GM12878 (cell line): Measurements from ENCODE around the gene KIF23. TPM values are rescaled to one million over a fixed set of nuclear protein-coding genes. Genes with fewer than 3 reads are reported as not detected.
A peak's percentile ranks its signal among the peaks of the same experiment; 100 is the strongest.

Experiments
- ATAC-seq: fragments of 200-7000 bp; cut with Tn5 transposase; 3 replicates; pipeline ENCODE4 v1.9.1; 2020; ENCODE audit warnings: mild to moderate bottlenecking, moderate library complexity
- BruUV-seq: library from RNA; stranded (reverse); fragments of 400-500 nt; replicated peaks from 2 replicates; lab custom pipeline; 2021; lab: Mats Ljungman, UMichigan
- CTCF ChIA-PET: fragments of 300-600 bp; sonication (Branson Sonifier 250); formaldehyde crosslinking; extraction: SDS; loops from one replicate; lab custom pipeline; 2021; ENCODE audit warnings: inconsistent platforms; lab: Yijun Ruan, JAX
- POLR2A ChIA-PET: fragments of 350-600 bp; formaldehyde crosslinking; extraction: SDS; loops from one replicate; lab custom pipeline; 2021; ENCODE audit warnings: inconsistent platforms; lab: Charles Lee
- RAD21 ChIA-PET: fragments of 300-600 bp; sonication (Branson Sonifier 250); formaldehyde crosslinking; loops from one replicate; lab custom pipeline; 2023; ENCODE audit warnings: antibody characterized with exemption; ENCODE audit not compliant: unreplicated experiment; lab: Charles Lee
- SMC1A ChIA-PET: fragments of 300-600 bp; sonication (Branson Sonifier 250); formaldehyde crosslinking; loops from one replicate; lab custom pipeline; 2023; ENCODE audit not compliant: unreplicated experiment, uncharacterized antibody; lab: Charles Lee
- DNase-seq: peaks from one replicate; pipeline ENCODE4 v3.0.0-alpha.2; 2011; ENCODE audit warnings: low read depth, low spot score
- FAIRE-seq: peaks from 3 replicates; lab custom pipeline; 2011; peaks lifted over from hg19 to GRCh38; lab: Jason Lieb, UNC
- H2AFZ ChIP-seq: 2 replicates; pipeline ENCODE4 v1.6.0; 2011; ENCODE audit warnings: low read depth, low read length, control low read depth; ENCODE audit not compliant: control insufficient read depth
- H3K27ac ChIP-seq: 2 replicates; pipeline ENCODE4 v1.5.1; 2011; ENCODE audit warnings: control low read depth; ENCODE audit not compliant: control insufficient read depth, insufficient read depth
- H3K27me3 ChIP-seq, 2 experiments: replicated peaks in 1 of 2; 2 replicates each; pipeline versions ENCODE4 v1.6.0 to v1.6.1; 2011; ENCODE audit warnings: low read length in 1 of 2; ENCODE audit not compliant: control insufficient read depth in 2 of 2, insufficient read depth in 2 of 2
- H3K36me3 ChIP-seq, 2 experiments: 2 replicates each; pipeline ENCODE4 v1.5.1; 2011; ENCODE audit warnings: low read length in 1 of 2; ENCODE audit not compliant: control insufficient read depth in 2 of 2, insufficient read depth in 2 of 2
- H3K4me1 ChIP-seq: 2 replicates; pipeline ENCODE4 v1.6.1; 2011; ENCODE audit warnings: mild to moderate bottlenecking, low read length, moderate library complexity, mixed read lengths; ENCODE audit not compliant: control insufficient read depth, insufficient read depth
- H3K4me2 ChIP-seq: 2 replicates; pipeline ENCODE4 v1.6.0; 2011; ENCODE audit warnings: control low read depth; ENCODE audit not compliant: control insufficient read depth, insufficient read depth
- H3K4me3 ChIP-seq: fragments of 200-600 bp; sonication (generic); 2 replicates; pipeline ENCODE4 v1.5.1; 2016
- H3K79me2 ChIP-seq: 2 replicates; pipeline ENCODE4 v1.6.0; 2011; ENCODE audit warnings: low read length; ENCODE audit not compliant: control insufficient read depth, insufficient read depth
- H3K9ac ChIP-seq: 2 replicates; pipeline ENCODE4 v1.8.0; 2011; ENCODE audit warnings: low read length, control low read depth, mixed read lengths; ENCODE audit not compliant: control insufficient read depth, insufficient read depth
- H3K9me3 ChIP-seq: replicated peaks from 3 replicates; pipeline ENCODE4 v1.5.1; 2011; ENCODE audit warnings: mild to moderate bottlenecking, low read length; ENCODE audit not compliant: control insufficient read depth, insufficient read depth
- H4K20me1 ChIP-seq: 2 replicates; pipeline ENCODE4 v1.6.0; 2011; ENCODE audit not compliant: control insufficient read depth, insufficient read depth
- ATF2 ChIP-seq: IDR thresholded peaks from 2 replicates; pipeline ENCODE4 v1.6.1; 2012; ENCODE audit warnings: low read length, inconsistent platforms
- BCLAF1 ChIP-seq: fragments of 450-650 bp; IDR thresholded peaks from 2 replicates; pipeline ENCODE4 v1.6.1; 2017; ENCODE audit warnings: antibody characterized with exemption, mild to moderate bottlenecking, moderate library complexity
- CHD1 ChIP-seq: IDR thresholded peaks from 2 replicates; pipeline ENCODE4 v1.6.1; 2012; ENCODE audit warnings: low read depth, low read length, improper control_type of control experiment
- EP300 ChIP-seq, 2 experiments: fragments of 150-350 bp in 1 of 2; IDR thresholded peaks; 2 replicates each; pipeline ENCODE4 v1.6.1; 2011 to 2012; ENCODE audit warnings: low read depth in 2 of 2, low read length in 2 of 2, borderline replicate concordance in 1 of 2, improper control_type of control experiment in 1 of 2, inconsistent platforms in 1 of 2; ENCODE audit not compliant: control insufficient read depth in 1 of 2
- HSF1 ChIP-seq: fragments of 150-350 bp; IDR thresholded peaks from 2 replicates; pipeline ENCODE4 v1.6.1; 2014; ENCODE audit warnings: mild to moderate bottlenecking, low read depth, low read length
- JUND ChIP-seq: IDR thresholded peaks from 2 replicates; pipeline ENCODE4 v1.6.1; 2012; ENCODE audit warnings: low read depth, mild to moderate bottlenecking, low read length, improper control_type of control experiment, moderate library complexity
- LARP7 ChIP-seq: fragments of 450-650 bp; IDR thresholded peaks from 2 replicates; pipeline ENCODE4 v1.6.1; 2017; ENCODE audit warnings: mild to moderate bottlenecking
- MAX ChIP-seq: IDR thresholded peaks from 2 replicates; pipeline ENCODE4 v1.6.1; 2012; ENCODE audit warnings: low read depth, low read length, improper control_type of control experiment
- MLLT1 ChIP-seq: fragments of 450-650 bp; IDR thresholded peaks from 2 replicates; pipeline ENCODE4 v1.6.1; 2016; ENCODE audit warnings: mild to moderate bottlenecking
- MTA3 ChIP-seq: IDR thresholded peaks from 2 replicates; pipeline ENCODE4 v1.6.1; 2012; ENCODE audit warnings: low read length, inconsistent platforms, borderline replicate concordance
- POLR2A ChIP-seq: IDR thresholded peaks from 2 replicates; pipeline ENCODE4 v1.6.1; 2011; ENCODE audit warnings: low read depth, mild to moderate bottlenecking, low read length
- RAD51 ChIP-seq: fragments of 450-650 bp; IDR thresholded peaks from 2 replicates; pipeline ENCODE4 v1.6.1; 2016; ENCODE audit warnings: moderate library complexity, mild to moderate bottlenecking, inconsistent platforms
- RB1 ChIP-seq: fragments of 450-650 bp; formaldehyde crosslinking; IDR thresholded peaks from 2 replicates; pipeline ENCODE4 v1.6.1; 2017; ENCODE audit warnings: mild to moderate bottlenecking, borderline replicate concordance
- STAT3 ChIP-seq: IDR thresholded peaks from 2 replicates; pipeline ENCODE4 v1.6.1; 2011; ENCODE audit warnings: low read depth, low read length, improper control_type of control experiment
- TBL1XR1 ChIP-seq: IDR thresholded peaks from 2 replicates; pipeline ENCODE4 v1.6.1; 2012; ENCODE audit warnings: low read depth, low read length, improper control_type of control experiment
- USF1 ChIP-seq: IDR thresholded peaks from 2 replicates; pipeline ENCODE4 v1.6.1; 2011; ENCODE audit warnings: borderline replicate concordance, low read depth, mild to moderate bottlenecking, moderate library complexity, mixed read lengths, low read length; ENCODE audit not compliant: insufficient read depth; ENCODE audit errors: extremely low read length
- YY1 ChIP-seq: IDR thresholded peaks from 2 replicates; pipeline ENCODE4 v1.6.1; 2011; ENCODE audit warnings: low read depth, mild to moderate bottlenecking, low read length
- WGBS: methylation state at CpG from one replicate; pipeline ENCODE4 v1.1.6; 2016; ENCODE audit warnings: low lambda C conversion rate; ENCODE audit not compliant: insufficient replicate concordance, insufficient coverage; ENCODE audit errors: missing lambda C conversion rate; 5-methylcytosine and 5-hydroxymethylcytosine counted together
- in situ Hi-C: fragments of 300-500 bp; cut with MboI; formaldehyde crosslinking; loops from 9 replicates; pipeline ENCODE4 v1.14.3; 2018; ENCODE audit warnings: mixed read lengths
- intact Hi-C: fragments of 100-400 bp; cut with micrococcal nuclease; formaldehyde crosslinking; loops from one replicate; pipeline ENCODE4 v1.14.2; 2022; ENCODE audit not compliant: unreplicated experiment
- polyA plus RNA-seq, 11 experiments: library from polyadenylated mRNA; depleted of rRNA in 4 of 11; unstranded in 6 of 11; stranded (reverse) in 5 of 11; fragments of >200 nt; fragmentation: Nextera tagmentation in 4 of 11; fragmentation: Illumina TruSeq in 1 of 11; extraction: Ambion mirVana in 4 of 11; extraction: Trizol in 1 of 11; gene quantifications; 1 replicate in 1 of 11; 2 replicates in 10 of 11; pipeline versions ENCODE4 v1.2.1 to v1.2.3, GENCODE V29; 2011 to 2016; ENCODE audit warnings: inconsistent platforms in 2 of 11, missing spikeins in 2 of 11, low read depth in 1 of 11
- total RNA-seq, 4 experiments: library from RNA; depleted of rRNA in 3 of 4; stranded (reverse); fragments of >200 nt in 3 of 4; fragmentation: Illumina TruSeq in 1 of 4; extraction: Trizol in 1 of 4; gene quantifications; 2 replicates each; pipeline versions ENCODE4 v1.2.1 to v1.2.3, GENCODE V29; 2013 to 2021

KIF23 gene
- total and polyA plus RNA-seq, 10 of the 15 experiments (the other 5 are each of a cell fraction or from before 2014, with no cell fraction given): 28.0 to 62.5 (median 46.6) TPM

- no peak for TF ChIP-seq HSF1
- TF ChIP-seq STAT3: no peak
- TF ChIP-seq CHD1: no peak
- no peak for TF ChIP-seq MAX
- no peak for TF ChIP-seq LARP7
- no peak for TF ChIP-seq POLR2A
- no peak for TF ChIP-seq JUND
- TF ChIP-seq MLLT1: no peak
- TF ChIP-seq TBL1XR1: no peak
Measured at GRCh38 chr15:69398491-69398891, 15.7 kb upstream of the KIF23 start (continued).

- H3K36me3 ChIP-seq: no peaks in the 10 kb centered on the region
- WGBS: 26% methylated on average over 6 of the region's 6 CpGs
- intact Hi-C loops (no loop called here), in situ Hi-C loops (no loop called here)
- no peak overlapping the region for H3K9ac ChIP-seq
- no TSS peak for BruUV-seq
- ChIA-PET SMC1A (no interaction called here), POLR2A (no interaction called here), CTCF (no interaction called here), RAD21 (no interaction called here)
- H3K27me3 ChIP-seq: no peaks in the 10 kb centered on the region
- no peaks in the 10 kb centered on the region for H3K4me1 ChIP-seq
- peak; percentile 52 for ATAC-seq
- H3K9me3 ChIP-seq: no peaks in the 10 kb centered on the region
- no peak for DNase-seq
- no peak for FAIRE-seq
- H3K4me3 ChIP-seq: no peak overlapping the region
- H3K79me2 ChIP-seq: no peaks in the 10 kb centered on the region
- H3K27ac ChIP-seq: no peak overlapping the region
- no peak overlapping the region for H2AFZ ChIP-seq
- H3K4me2 ChIP-seq: no peak overlapping the region
- H4K20me1 ChIP-seq: no peaks in the 10 kb centered on the region
- TF ChIP-seq USF1 (no peak), RAD51 (no peak), RB1 (no peak), MTA3 (no peak), ATF2 (no peak), YY1 (no peak), BCLAF1 (no peak), EP300 (IDR thresholded peaks at IDR 0.05; ENCODE audit: borderline replicate concordance in 1 of 2, control insufficient read depth in 1 of 2, low read depth in 2 of 2, low read length in 2 of 2) (no peak)
Measured at GRCh38 chr15:69400850-69401249, 13.3 kb upstream of the KIF23 start.
